Adrenal gland (tissue), 5 donors: ENCODE measurements around the gene B4GALNT2.

ENCODE experiments used
- POLR2A ChIP-seq, 2 donors: fragments of 450-650 bp; IDR thresholded peaks; one replicate each; pipeline ENCODE4 v1.6.1; 2017; ENCODE audit warnings: antibody characterized with exemption in 2 of 2, mild to moderate bottlenecking in 2 of 2, moderate library complexity in 1 of 2
- TF ChIP-seq, protein P1 (sequence below), 6 experiments: fragments of 450-650 bp in 4 of 6; fragments of 200-600 bp in 2 of 6; sonication (generic) in 1 of 6; IDR thresholded peaks; 1 replicate in 5 of 6; 2 replicates in 1 of 6; pipeline versions ENCODE4 v1.5.1 to v1.8.0; 2016 to 2021; ENCODE audit warnings: antibody characterized with exemption in 6 of 6, mild to moderate bottlenecking in 2 of 6, moderate library complexity in 1 of 6
- donor health status: DM: no; HTN: no; CAD: no.

DNA sequence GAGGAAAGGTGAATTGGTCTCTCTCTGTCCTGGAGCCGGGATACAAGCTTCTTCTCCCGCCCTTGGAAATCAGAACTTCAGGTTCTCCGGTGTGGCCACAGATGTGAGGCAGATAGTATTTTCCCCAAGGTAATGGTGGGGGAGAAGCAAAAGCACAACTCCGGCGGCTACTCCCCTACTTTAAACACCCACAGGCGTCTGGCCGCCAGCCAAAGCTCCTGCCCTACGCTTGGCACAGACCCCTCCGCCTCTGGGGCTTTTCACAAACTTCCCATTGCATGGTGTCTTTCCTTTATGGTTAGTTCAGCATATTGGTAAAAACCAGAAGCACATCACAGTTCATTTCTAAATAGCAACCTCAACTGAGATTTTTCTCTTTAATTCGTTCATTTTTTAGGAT is 39.4 kb upstream of the B4GALNT2 start:
- TF ChIP-seq, protein P1, sequence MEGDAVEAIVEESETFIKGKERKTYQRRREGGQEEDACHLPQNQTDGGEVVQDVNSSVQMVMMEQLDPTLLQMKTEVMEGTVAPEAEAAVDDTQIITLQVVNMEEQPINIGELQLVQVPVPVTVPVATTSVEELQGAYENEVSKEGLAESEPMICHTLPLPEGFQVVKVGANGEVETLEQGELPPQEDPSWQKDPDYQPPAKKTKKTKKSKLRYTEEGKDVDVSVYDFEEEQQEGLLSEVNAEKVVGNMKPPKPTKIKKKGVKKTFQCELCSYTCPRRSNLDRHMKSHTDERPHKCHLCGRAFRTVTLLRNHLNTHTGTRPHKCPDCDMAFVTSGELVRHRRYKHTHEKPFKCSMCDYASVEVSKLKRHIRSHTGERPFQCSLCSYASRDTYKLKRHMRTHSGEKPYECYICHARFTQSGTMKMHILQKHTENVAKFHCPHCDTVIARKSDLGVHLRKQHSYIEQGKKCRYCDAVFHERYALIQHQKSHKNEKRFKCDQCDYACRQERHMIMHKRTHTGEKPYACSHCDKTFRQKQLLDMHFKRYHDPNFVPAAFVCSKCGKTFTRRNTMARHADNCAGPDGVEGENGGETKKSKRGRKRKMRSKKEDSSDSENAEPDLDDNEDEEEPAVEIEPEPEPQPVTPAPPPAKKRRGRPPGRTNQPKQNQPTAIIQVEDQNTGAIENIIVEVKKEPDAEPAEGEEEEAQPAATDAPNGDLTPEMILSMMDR (IDR thresholded peaks at IDR 0.05): no peak
- TF ChIP-seq POLR2A (IDR thresholded peaks at IDR 0.05): no peak
